Gastroesophageal sphincter (tissue), 4 donors: Measurements from ENCODE around the gene PAPPA. TPM values are rescaled to one million over a fixed set of nuclear protein-coding genes. Genes with fewer than 3 reads are reported as not detected.

Experiments
- ATAC-seq: fragments of 150-250 bp; one replicate; pipeline ENCODE4 v1.9.1; 2016; ENCODE audit warnings: mild to moderate bottlenecking, moderate library complexity
- H3K27ac ChIP-seq, 4 donors: fragments of 200-600 bp; sonication (generic) in 3 of 4; 1 replicate in 3 of 4; 2 replicates in 1 of 4; pipeline ENCODE4 v1.5.1; 2016 to 2019
- H3K27me3 ChIP-seq: fragments of 200-600 bp; sonication (generic); one replicate; pipeline ENCODE4 v1.5.1; 2019
- H3K36me3 ChIP-seq, 2 donors: fragments of 200-600 bp; sonication (generic); one replicate each; pipeline ENCODE4 v1.5.1; 2019; ENCODE audit warnings: control low read depth in 1 of 2
- H3K4me1 ChIP-seq, 3 donors: fragments of 200-600 bp; sonication (generic); 1 replicate in 2 of 3; 2 replicates in 1 of 3; pipeline ENCODE4 v1.5.1; 2016 to 2019; ENCODE audit warnings: control low read depth in 2 of 3
- H3K4me3 ChIP-seq, 2 donors: fragments of 200-600 bp; sonication (generic); one replicate each; pipeline ENCODE4 v1.5.1; 2019; ENCODE audit warnings: mild to moderate bottlenecking in 1 of 2, moderate library complexity in 1 of 2
- H3K9me3 ChIP-seq, 3 donors: fragments of 200-600 bp; sonication (generic); one replicate each; pipeline ENCODE4 v1.5.1; 2017 to 2019; ENCODE audit warnings: control low read depth in 2 of 3
- EP300 ChIP-seq: sonication (generic); formaldehyde crosslinking; IDR thresholded peaks from one replicate; pipeline ENCODE4 v1.6.1; 2017; ENCODE audit warnings: antibody characterized with exemption, mild to moderate bottlenecking
- POLR2A ChIP-seq, 2 donors: fragments of 450-650 bp; IDR thresholded peaks; one replicate each; pipeline ENCODE4 v1.6.1; 2017; ENCODE audit warnings: antibody characterized with exemption in 2 of 2, mild to moderate bottlenecking in 2 of 2, moderate library complexity in 1 of 2
- POLR2AphosphoS5 ChIP-seq: sonication (generic); formaldehyde crosslinking; IDR thresholded peaks from one replicate; pipeline ENCODE4 v1.6.1; 2017; ENCODE audit warnings: antibody characterized with exemption
- WGBS, 2 donors: methylation state at CpG; one replicate each; pipeline ENCODE4 v1.1.5; 2018; ENCODE audit warnings: low coverage in 1 of 2; 5-methylcytosine and 5-hydroxymethylcytosine counted together
- total RNA-seq, 4 donors: library from RNA; depleted of rRNA; stranded (reverse); fragments of >200 nt; gene quantifications; one replicate each; pipeline ENCODE4 v1.1.0, GENCODE V29; 2016
- TF ChIP-seq, protein P1 (sequence below), 4 experiments: fragments of 200-600 bp in 2 of 4; fragments of 450-650 bp in 2 of 4; sonication (generic) in 1 of 4; IDR thresholded peaks; one replicate each; pipeline ENCODE4 v1.5.1; 2017 to 2019; ENCODE audit warnings: antibody characterized with exemption in 4 of 4, mild to moderate bottlenecking in 2 of 4, moderate library complexity in 2 of 4

PAPPA gene
- total RNA-seq, 4 donors from 2014 or later, result 1.9 to 5.7 (median 3.2) TPM

DNA sequence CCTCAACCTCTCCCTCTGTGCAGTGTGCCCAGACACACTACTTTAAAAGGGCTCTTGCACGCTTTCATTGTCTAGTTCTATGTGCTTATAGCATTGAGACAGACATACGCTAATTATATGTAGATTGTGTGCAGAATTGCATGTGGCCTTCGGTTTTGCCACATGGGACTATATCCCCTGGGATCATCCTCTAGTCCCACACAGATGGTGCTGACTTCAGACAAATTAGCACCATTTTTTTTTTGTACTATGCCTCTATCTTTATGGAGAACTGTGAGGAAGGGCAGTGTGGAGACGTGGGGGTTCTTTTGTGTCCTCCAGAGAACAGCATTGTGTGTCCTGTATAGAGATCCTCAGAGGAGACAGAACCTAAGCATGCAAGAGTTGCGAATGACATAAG, 29.3 kb downstream of the PAPPA start:
- no peaks in the 10 kb centered on the region for H3K36me3 ChIP-seq
- no peak overlapping the region for H3K4me3 ChIP-seq
- no peak for TF ChIP-seq POLR2AphosphoS5
- TF ChIP-seq, protein P1, sequence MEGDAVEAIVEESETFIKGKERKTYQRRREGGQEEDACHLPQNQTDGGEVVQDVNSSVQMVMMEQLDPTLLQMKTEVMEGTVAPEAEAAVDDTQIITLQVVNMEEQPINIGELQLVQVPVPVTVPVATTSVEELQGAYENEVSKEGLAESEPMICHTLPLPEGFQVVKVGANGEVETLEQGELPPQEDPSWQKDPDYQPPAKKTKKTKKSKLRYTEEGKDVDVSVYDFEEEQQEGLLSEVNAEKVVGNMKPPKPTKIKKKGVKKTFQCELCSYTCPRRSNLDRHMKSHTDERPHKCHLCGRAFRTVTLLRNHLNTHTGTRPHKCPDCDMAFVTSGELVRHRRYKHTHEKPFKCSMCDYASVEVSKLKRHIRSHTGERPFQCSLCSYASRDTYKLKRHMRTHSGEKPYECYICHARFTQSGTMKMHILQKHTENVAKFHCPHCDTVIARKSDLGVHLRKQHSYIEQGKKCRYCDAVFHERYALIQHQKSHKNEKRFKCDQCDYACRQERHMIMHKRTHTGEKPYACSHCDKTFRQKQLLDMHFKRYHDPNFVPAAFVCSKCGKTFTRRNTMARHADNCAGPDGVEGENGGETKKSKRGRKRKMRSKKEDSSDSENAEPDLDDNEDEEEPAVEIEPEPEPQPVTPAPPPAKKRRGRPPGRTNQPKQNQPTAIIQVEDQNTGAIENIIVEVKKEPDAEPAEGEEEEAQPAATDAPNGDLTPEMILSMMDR (IDR thresholded peaks at IDR 0.05), result no peak
- no peak for TF ChIP-seq POLR2A (IDR thresholded peaks at IDR 0.05)
- no peak for TF ChIP-seq EP300
- ATAC-seq, result no peak
- peaks cover 27% of the 10 kb centered on the region for H3K27me3 ChIP-seq
- H3K4me1 ChIP-seq, result no peaks in the 10 kb centered on the region
- no peaks in the 10 kb centered on the region for H3K9me3 ChIP-seq
- 70 to 100% methylated on average over 3 to 5 of the region's 5 CpGs for WGBS, 2 donors
- no peak overlapping the region for H3K27ac ChIP-seq

DNA sequence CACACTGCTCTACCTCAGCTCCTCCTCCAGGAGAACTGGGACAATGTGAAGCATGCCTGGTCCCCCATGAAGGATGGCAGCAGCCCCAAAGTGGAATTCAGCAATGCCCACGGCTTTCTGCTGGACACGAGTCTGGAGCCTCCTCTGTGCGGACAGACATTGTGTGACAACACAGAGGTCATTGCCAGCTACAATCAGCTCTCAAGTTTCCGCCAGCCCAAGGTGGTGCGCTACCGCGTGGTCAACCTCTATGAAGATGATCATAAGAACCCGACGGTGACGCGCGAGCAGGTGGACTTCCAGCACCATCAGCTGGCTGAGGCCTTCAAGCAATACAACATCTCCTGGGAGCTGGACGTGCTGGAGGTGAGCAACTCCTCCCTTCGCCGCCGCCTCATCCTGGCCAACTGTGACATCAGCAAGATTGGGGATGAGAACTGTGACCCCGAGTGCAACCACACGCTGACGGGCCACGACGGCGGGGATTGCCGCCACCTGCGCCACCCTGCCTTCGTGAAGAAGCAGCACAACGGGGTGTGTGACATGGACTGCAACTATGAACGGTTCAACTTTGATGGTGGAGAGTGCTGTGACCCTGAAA, 34.1 kb downstream of the PAPPA start:
- Histone ChIP-seq H3K27ac (no peak overlapping the region), H3K36me3 (no peaks in the 10 kb centered on the region), H3K27me3 (peaks cover 12% of the 10 kb centered on the region), H3K9me3 (no peaks in the 10 kb centered on the region), H3K4me1 (no peaks in the 10 kb centered on the region), H3K4me3 (no peak overlapping the region)
- WGBS, 2 donors, result 94 to 100% methylated on average over 3 to 5 of the region's 27 CpGs
- no peak for ATAC-seq
- TF ChIP-seq POLR2AphosphoS5, result no peak

DNA sequence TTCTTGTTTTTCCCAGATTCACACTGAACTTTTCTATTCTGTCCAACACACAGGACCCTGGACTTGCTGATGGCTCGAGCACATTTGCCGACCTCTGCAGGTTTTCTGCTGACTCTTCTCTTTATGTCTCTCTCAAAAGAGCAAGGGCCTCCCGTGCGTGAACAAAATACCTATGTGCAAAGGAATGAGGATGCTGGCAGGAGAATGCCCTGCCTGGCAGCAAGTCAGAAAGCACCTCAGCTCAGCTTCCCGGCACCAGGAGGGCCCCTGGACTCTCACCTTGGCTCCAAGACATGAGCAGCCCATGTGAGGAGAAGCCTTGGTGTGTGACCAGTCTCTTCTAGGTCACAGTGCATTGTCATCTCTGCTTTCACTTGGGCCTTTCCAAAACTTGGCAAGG, 36.1 kb downstream of the PAPPA start:
- Histone ChIP-seq H3K27ac (no peak overlapping the region), H3K4me3 (no peak overlapping the region), H3K27me3 (peaks cover 12% of the 10 kb centered on the region), H3K9me3 (no peaks in the 10 kb centered on the region), H3K4me1 (no peaks in the 10 kb centered on the region), H3K36me3 (no peaks in the 10 kb centered on the region)
- no peak for ATAC-seq
- TF ChIP-seq POLR2A (IDR thresholded peaks at IDR 0.05) (no peak), POLR2AphosphoS5 (no peak), EP300 (no peak)
- TF ChIP-seq, protein P1 (IDR thresholded peaks at IDR 0.05), result no peak
- 84% methylated on average over 4 of the region's 5 CpGs; no CpG with 5 or more reads in 1 of the 2 donors for WGBS, 2 donors

DNA sequence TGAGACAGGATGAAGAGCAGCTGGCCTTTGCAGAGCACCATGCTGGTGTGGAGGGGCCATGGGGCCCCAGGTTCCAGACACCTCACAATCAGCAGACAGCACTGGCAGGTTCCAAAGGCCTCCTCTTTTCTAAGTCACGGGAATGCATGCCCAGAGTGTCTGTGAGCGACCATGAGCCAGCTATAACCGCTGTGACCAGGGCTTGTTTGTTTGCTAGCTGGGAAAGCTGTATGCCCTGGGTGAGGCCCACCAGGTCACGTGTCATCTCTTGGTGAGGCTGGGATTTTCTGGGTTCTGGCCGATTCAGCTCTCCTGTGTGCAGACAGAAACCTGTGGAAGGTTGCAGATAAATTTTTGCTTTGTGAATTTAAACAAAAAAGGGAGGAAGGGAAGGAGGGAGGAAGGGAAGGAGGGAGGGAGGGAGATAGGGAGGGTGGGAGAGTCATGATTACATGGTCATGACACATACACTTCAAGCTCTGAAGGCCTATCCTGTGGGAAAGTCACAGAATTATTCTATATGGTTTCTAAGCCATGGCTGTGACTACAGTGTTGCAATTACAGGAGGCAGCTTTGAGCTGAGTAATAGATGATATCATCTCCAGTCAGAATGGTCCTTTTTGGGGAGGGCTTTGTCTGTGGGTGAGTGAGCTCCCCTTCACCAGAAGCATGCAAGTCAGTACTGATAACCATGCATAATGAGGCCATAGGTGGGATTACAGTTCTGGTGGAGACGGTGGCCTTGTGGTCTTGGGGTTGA, 37.2 kb downstream of the PAPPA start:
- ATAC-seq, result no peak
- 94 to 100% methylated on average over 2 of the region's 6 CpGs for WGBS, 2 donors
- H3K27ac ChIP-seq, result no peak overlapping the region
- no peaks in the 10 kb centered on the region for H3K9me3 ChIP-seq
- no peaks in the 10 kb centered on the region for H3K36me3 ChIP-seq
- H3K4me1 ChIP-seq, result no peaks in the 10 kb centered on the region
- no peak overlapping the region for H3K4me3 ChIP-seq
- TF ChIP-seq, protein P1 (IDR thresholded peaks at IDR 0.05), result no peak
- no peak for TF ChIP-seq POLR2A (IDR thresholded peaks at IDR 0.05)
- TF ChIP-seq EP300, result no peak
- H3K27me3 ChIP-seq, result peaks cover 12% of the 10 kb centered on the region

DNA sequence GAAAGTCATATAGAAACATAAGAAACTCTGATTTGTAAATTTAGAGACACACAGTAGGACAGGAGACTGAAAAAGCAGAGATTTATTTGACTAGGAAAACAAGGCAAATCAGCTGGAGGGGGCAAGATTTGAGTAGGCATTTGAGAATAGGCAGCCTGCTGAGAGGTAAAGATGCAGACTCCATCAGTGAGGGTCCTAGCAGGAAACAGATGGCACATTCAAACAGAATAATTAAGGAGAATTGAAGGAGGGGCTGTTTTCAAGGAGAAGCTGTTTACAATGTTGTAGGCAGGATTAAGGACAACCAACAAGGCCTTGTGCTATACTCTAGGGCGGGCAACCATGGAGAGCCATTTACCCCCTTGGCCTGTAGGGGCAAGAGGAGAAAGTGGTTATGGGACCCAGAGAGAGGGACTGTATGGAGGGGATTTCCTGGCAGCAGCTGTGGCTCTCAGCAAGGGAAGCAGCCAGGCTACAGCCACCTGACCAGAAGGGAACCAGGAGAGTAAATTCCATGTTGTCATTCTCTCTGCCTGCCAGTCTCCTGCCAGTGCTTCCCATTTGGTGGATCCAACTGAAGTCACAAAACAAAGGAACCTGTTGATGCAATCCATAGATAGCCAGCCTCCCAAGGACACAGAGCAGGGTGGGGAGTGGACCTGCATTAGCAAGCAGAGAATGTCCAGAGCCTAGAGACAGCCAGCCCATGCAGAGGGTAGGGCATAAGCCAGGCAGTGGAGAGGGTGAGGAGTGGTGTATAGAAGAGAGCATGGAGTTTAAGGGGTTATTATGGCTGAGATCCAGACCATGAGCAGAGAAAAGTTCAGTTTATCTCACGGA, 38.2 kb downstream of the PAPPA start:
- Histone ChIP-seq H3K9me3 (no peaks in the 10 kb centered on the region), H3K4me3 (no peak overlapping the region), H3K27ac (no peak overlapping the region), H3K4me1 (no peaks in the 10 kb centered on the region), H3K36me3 (no peaks in the 10 kb centered on the region), H3K27me3 (peaks cover 12% of the 10 kb centered on the region)
- WGBS, 2 donors, result 71 to 80% methylated on average over 2 of the region's 2 CpGs
- no peak for ATAC-seq
- TF ChIP-seq, protein P1 (IDR thresholded peaks at IDR 0.05), result no peak
- no peak for TF ChIP-seq EP300
- no peak for TF ChIP-seq POLR2A (IDR thresholded peaks at IDR 0.05)
- no peak for TF ChIP-seq POLR2AphosphoS5
